ENCODE results near the gene PGM5. TPM values are rescaled to one million over a fixed set of nuclear protein-coding genes. Genes with fewer than 3 reads are reported as not detected.

Gene PGM5
- total and polyA plus RNA-seq, 4 donors = 4.3 to 51.7 (median 12.0) TPM

DNA sequence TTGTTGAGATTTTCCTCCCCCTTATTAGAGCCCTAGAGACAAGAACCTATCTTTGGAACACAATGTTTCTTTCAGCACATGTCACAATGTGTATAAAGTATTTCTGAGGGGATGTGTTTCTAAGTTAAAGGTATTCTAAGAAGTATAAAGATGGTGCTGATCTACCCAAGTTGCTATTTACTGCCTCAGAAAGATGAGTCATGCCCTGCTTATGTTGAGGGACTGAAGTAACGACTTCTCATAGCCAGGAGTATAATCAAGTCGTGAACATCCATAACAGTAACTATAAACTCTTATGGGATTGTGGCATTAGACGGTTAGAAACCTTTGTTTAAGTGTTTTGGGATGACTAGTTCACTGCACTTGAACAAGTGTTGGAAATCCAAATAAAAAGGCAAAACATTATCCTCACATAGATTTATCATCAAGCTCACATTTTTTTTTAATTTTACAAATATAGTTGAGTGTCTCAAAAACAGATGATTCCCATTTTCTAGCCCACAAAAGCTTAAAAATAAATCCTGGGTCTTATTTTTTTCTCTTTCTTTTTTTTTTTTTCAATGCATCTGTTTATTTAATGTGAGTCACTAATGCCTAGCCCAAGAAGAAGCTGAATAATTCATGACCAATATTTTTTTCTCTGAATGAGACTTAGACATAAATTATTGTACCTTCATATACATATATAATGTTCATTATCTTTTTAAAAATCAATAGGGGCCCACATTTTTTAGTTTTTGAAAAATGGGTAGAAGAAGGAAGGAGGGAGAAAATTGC lies 196.5 kb downstream of the PGM5 start:
- H3K4me1 ChIP-seq (ENCODE audit: control insufficient read depth in 5 of 5, insufficient read depth in 5 of 5, low read length in 5 of 5) = peaks cover 0 to 6% (median 0%) of the 10 kb centered on the region in 5 donors
- no peak overlapping the region for H3K4me3 ChIP-seq
- WGBS, 2 donors = 59 to 83% methylated on average over 3 of the region's 3 CpGs
- H3K27ac ChIP-seq (ENCODE audit: low read depth in 1 of 2, low read length in 1 of 2) = no peak overlapping the region
- DNase-seq (no peak), ATAC-seq (ENCODE audit: insufficient read depth, low FRiP score) (no peak)
- TF ChIP-seq, protein P1, sequence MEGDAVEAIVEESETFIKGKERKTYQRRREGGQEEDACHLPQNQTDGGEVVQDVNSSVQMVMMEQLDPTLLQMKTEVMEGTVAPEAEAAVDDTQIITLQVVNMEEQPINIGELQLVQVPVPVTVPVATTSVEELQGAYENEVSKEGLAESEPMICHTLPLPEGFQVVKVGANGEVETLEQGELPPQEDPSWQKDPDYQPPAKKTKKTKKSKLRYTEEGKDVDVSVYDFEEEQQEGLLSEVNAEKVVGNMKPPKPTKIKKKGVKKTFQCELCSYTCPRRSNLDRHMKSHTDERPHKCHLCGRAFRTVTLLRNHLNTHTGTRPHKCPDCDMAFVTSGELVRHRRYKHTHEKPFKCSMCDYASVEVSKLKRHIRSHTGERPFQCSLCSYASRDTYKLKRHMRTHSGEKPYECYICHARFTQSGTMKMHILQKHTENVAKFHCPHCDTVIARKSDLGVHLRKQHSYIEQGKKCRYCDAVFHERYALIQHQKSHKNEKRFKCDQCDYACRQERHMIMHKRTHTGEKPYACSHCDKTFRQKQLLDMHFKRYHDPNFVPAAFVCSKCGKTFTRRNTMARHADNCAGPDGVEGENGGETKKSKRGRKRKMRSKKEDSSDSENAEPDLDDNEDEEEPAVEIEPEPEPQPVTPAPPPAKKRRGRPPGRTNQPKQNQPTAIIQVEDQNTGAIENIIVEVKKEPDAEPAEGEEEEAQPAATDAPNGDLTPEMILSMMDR (IDR thresholded peaks at IDR 0.05; ENCODE audit: control extremely low read depth, extremely low read depth) = no peak
- H3K9me3 ChIP-seq (ENCODE audit: control insufficient read depth in 4 of 4, insufficient read depth in 3 of 4, low read length in 3 of 4) = no peaks in the 10 kb centered on the region
- no peak overlapping the region for H3K9ac ChIP-seq (ENCODE audit: insufficient read depth in 1 of 2, low read length in 2 of 2)
- no peaks in the 10 kb centered on the region for H3K27me3 ChIP-seq (ENCODE audit: control insufficient read depth in 3 of 3, insufficient read depth in 3 of 3, low read length in 2 of 3)
- H3K36me3 ChIP-seq (ENCODE audit: control insufficient read depth in 4 of 4, insufficient read depth in 4 of 4, low read length in 4 of 4) = no peaks in the 10 kb centered on the region

DNA sequence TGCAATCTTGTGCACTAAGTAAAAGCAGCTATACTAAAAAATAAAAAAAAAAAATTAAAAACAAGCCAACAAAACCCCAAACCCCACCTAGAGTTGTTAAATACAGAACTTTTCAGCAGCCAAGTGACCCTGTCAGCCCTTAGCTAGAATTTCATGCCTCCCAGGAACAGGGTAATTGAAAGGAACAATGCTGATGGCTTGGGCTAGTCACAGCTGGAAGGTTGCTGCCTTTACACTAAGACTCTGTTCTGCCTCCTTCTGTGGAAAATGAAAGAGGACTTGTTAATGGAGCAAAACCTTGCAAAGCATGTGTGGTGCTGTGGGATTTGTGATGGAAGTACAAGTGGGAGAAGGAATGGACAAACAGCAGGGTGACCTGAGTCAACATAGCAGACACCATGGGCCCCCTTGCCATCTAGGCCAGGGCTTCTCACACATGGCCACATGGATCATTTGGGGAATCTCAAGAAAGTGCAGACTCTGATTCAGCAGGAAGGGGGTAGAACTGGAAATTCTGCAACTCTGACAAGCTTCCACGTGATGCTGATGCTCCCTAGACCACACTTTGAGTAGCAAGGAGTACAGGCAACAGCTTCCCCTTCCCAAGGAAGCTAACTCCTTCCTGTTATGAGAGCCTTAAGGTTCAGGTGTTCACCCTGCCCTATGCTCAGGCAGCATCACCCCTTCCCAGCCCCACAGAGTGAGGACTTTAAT lies 199.2 kb downstream of the PGM5 start:
- DNase-seq (no peak), ATAC-seq (ENCODE audit: insufficient read depth, low FRiP score) (no peak)
- TF ChIP-seq, protein P1 (IDR thresholded peaks at IDR 0.05; ENCODE audit: control extremely low read depth, extremely low read depth) = no peak
- H3K27me3 ChIP-seq (ENCODE audit: control insufficient read depth in 3 of 3, insufficient read depth in 3 of 3, low read length in 2 of 3) = no peaks in the 10 kb centered on the region
- H3K36me3 ChIP-seq (ENCODE audit: control insufficient read depth in 4 of 4, insufficient read depth in 4 of 4, low read length in 4 of 4) = no peaks in the 10 kb centered on the region
- no peak overlapping the region for H3K4me3 ChIP-seq
- H3K9ac ChIP-seq (ENCODE audit: insufficient read depth in 1 of 2, low read length in 2 of 2) = no peak overlapping the region
- 29 to 53% methylated on average over 1 of the region's 1 CpG for WGBS, 2 donors
- no peak overlapping the region for H3K27ac ChIP-seq (ENCODE audit: low read depth in 1 of 2, low read length in 1 of 2)
- peaks cover 0 to 14% (median 8%) of the 10 kb centered on the region in 5 donors for H3K4me1 ChIP-seq (ENCODE audit: control insufficient read depth in 5 of 5, insufficient read depth in 5 of 5, low read length in 5 of 5)
- peaks cover 0 to 2% (median 0%) of the 10 kb centered on the region in 4 donors for H3K9me3 ChIP-seq (ENCODE audit: control insufficient read depth in 4 of 4, insufficient read depth in 3 of 4, low read length in 3 of 4)

DNA sequence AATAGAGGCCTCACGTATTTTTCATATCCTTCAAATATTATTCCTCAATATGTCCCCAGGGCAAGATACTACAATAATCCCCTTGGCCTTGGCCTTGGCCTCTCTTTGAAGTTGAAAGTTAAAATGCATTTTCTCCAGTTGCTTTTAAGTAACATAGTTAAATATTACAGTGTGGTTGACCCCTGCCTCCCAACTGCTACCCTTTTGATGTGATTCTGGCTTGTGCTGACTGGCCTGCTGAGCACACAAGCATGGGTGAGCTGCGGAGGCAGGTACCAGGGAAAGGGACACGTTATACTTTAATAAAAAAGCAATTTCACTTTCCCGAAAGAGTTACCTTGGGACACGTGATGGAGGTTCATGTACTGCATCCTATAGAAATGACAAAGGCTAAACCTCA lies 202.1 kb downstream of the PGM5 start:
- Histone ChIP-seq H3K27ac (ENCODE audit: low read depth in 1 of 2, low read length in 1 of 2) (no peak overlapping the region), H3K4me1 (ENCODE audit: control insufficient read depth in 5 of 5, insufficient read depth in 5 of 5, low read length in 5 of 5) (peaks cover 0 to 14% (median 8%) of the 10 kb centered on the region in 5 donors), H3K9ac (ENCODE audit: insufficient read depth in 1 of 2, low read length in 2 of 2) (no peak overlapping the region), H3K27me3 (ENCODE audit: control insufficient read depth in 3 of 3, insufficient read depth in 3 of 3, low read length in 2 of 3) (no peaks in the 10 kb centered on the region), H3K9me3 (ENCODE audit: control insufficient read depth in 4 of 4, insufficient read depth in 3 of 4, low read length in 3 of 4) (peaks cover 0 to 2% (median 0%) of the 10 kb centered on the region in 4 donors), H3K4me3 (no peak overlapping the region), H3K36me3 (ENCODE audit: control insufficient read depth in 4 of 4, insufficient read depth in 4 of 4, low read length in 4 of 4) (no peaks in the 10 kb centered on the region)
- TF ChIP-seq, protein P1 (IDR thresholded peaks at IDR 0.05; ENCODE audit: control extremely low read depth, extremely low read depth) = no peak
- DNase-seq = no peak
- ATAC-seq (ENCODE audit: insufficient read depth, low FRiP score) = no peak
- WGBS, 2 donors = 94 to 96% methylated on average over 5 of the region's 5 CpGs

Data from lung (tissue), 12 donors.